Measurements from ENCODE around the gene CORO6.

Gene CORO6

DNA sequence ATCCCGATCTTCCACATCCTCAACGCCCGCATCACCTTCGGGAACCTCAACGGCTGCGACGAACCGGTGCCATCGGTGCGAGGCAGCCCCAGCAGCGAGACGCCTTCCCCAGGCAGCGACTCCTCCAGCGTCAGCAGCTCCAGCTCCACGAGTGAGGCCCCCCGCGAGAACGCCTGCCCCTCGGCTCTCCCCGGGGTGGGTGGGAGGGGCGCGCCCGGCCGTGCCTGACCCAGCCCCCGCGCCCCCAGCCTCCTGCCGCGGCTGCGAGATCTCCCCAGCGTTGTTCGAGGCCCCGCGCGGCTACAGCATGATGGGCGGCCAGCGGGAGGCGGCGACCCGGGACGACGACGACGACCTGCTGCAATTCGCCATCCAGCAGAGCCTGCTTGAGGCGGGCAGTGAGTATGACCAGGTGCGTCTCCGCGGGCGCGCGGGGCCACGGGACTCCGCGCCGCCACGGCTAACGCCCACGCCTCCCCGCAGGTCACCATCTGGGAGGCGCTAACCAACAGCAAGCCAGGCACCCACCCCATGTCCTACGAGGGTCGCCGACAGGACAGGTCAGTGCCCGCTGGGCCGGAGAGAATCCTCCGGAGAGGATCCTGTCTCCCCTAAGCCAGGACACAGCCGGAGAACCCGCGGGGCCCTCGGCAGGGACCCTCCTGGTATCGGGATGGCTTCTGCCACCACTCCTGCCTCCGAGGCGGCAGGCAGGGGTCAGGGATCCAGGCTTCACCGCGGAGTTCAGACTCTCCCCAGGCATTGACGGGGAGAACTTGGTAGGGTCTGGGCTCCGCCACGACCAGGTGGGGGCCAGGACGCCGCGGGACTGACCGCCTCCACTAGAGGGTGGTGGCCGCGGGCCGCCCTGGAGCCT is 10.1 kb downstream of the CORO6 start:
- H3K27ac ChIP-seq: no peak overlapping the region
- TF ChIP-seq, protein P1, sequence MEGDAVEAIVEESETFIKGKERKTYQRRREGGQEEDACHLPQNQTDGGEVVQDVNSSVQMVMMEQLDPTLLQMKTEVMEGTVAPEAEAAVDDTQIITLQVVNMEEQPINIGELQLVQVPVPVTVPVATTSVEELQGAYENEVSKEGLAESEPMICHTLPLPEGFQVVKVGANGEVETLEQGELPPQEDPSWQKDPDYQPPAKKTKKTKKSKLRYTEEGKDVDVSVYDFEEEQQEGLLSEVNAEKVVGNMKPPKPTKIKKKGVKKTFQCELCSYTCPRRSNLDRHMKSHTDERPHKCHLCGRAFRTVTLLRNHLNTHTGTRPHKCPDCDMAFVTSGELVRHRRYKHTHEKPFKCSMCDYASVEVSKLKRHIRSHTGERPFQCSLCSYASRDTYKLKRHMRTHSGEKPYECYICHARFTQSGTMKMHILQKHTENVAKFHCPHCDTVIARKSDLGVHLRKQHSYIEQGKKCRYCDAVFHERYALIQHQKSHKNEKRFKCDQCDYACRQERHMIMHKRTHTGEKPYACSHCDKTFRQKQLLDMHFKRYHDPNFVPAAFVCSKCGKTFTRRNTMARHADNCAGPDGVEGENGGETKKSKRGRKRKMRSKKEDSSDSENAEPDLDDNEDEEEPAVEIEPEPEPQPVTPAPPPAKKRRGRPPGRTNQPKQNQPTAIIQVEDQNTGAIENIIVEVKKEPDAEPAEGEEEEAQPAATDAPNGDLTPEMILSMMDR (conservative IDR thresholded peaks at IDR 0.05): no peak
- no peak for TF ChIP-seq ZFX (IDR thresholded peaks at IDR 0.05)

DNA sequence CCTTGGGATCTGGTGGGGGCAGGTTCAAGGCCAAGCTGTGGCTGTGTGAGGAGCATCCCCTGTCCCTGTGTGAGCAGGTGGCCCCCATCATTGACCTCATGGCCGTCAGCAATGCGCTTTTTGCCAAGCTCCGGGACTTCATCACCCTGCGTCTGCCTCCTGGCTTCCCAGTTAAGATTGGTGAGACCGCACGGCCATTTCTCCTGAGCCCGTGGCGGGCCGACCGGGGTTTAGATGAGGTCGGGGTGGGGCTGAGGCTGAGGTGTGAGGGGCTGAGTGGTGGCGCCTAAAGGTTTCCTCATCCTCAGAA is 10.7 kb downstream of the CORO6 start:
- TF ChIP-seq, protein P1 (conservative IDR thresholded peaks at IDR 0.05): no peak
- TF ChIP-seq ZFX (IDR thresholded peaks at IDR 0.05): no peak
- H3K27ac ChIP-seq: no peak overlapping the region

DNA sequence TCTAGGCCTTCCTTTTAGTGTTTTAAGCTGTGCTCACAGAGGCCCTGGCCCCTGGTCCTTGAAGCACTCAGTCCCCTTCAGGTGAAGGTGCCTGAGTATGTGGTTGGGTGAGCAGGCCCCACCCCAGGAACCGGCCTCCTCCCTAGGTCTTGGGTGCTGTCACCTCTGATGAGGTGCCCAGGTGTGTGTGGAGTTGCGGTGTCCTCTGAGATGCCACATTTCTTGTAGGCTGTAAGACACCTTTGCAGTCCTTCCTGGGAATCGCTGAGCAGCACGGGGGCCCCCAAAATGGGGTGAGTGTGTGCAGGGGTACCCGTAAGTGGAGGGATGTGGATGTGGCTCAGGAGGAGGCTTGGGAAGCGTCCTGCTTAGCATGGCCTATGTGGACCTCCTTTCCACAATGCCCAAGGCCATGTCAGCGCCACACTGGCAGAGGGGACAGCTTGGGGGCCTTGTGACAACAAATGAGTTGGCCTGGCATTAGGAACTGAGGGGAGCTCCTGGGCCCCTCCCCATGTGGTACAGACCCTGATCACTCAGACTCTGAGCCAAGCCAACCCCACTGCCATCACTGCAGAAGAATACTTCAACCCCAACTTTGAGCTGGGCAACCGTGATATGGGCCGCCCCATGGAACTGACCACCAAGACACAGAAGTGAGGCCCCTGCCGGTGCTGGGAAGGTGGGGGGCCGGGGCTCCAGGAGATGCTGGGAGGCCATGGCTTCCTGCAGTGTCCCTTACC is 11.2 kb downstream of the CORO6 start:
- TF ChIP-seq ZFX (IDR thresholded peaks at IDR 0.05): no peak
- TF ChIP-seq, protein P1 (conservative IDR thresholded peaks at IDR 0.05): no peak
- no peak overlapping the region for H3K27ac ChIP-seq

DNA sequence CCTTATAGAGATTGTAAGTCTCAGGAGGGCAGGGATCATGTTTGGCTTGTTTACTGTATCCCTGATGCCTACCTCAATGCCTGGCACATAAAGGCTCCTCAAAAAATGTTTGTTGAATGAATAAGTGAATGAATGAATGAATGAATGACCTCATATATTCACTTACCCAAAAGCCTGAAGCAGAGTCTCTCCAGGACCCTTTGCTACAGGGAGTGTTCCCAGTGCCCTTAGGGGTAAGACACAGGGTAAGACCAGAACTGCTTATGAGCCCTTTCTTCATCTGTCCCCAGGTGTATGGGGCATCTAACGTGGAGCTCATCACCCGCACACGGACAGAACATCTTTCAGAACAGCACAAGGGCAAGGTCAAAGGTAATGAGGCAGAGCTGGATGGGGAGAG is 12.3 kb downstream of the CORO6 start:
- TF ChIP-seq, protein P1 (conservative IDR thresholded peaks at IDR 0.05): no peak
- no peak for TF ChIP-seq ZFX (IDR thresholded peaks at IDR 0.05)
- H3K27ac ChIP-seq: no peak overlapping the region

DNA sequence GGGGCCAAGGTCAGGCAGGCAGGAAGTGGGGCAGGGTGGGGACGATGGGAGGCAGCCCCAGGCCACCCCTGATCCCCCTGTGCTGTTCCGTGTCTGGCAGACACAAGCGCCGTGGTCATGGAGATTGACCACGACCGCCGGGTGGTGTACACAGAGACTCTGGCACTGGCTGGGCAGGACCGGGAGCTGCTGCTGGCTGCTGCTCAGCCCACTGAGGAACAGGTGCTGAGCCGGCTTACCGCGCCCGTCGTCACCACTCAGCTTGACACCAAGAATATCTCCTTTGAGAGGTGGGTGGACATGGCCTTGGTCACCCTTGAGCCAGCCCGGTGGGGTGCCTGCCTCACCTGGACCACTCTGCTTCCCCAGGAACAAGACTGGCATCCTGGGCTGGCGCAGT is 13.7 kb downstream of the CORO6 start:
- no peak for TF ChIP-seq ZFX (IDR thresholded peaks at IDR 0.05)
- TF ChIP-seq, protein P1 (conservative IDR thresholded peaks at IDR 0.05): no peak
- no peak overlapping the region; the same call in 1 of the 2 replicates for H3K27ac ChIP-seq

DNA sequence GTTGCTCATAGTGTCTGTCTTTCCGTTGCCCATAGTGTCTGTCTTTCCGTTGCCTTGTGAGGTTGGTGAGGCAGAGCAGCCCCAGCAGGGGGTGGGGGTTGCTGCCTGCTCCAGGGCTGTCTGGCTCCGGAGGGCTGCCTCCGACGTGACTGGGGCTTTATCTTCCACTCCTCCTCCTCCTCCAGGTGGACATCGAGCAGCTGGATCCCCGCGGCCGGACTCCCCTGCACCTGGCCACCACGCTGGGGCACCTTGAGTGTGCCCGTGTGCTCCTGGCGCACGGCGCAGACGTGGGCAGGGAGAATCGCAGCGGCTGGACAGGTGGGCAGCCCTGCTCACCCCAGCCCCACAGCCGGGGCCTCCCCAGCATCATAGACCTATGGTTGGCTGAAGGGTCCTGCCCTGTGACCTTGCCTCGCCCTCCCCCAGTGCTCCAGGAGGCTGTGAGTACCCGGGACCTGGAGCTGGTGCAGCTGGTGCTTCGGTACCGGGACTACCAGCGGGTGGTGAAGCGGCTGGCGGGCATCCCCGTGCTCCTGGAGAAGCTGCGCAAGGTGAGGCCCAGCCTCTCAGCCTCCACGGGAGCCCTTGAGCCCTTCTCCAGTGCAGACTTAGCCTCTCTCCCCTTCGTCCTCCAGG is 15.0 kb downstream of the CORO6 start:
- no peak overlapping the region for H3K27ac ChIP-seq

More for the DNA sequence above, 15.0 kb downstream of the CORO6 start:
- TF ChIP-seq ZFX (IDR thresholded peaks at IDR 0.05): no peak
- TF ChIP-seq, protein P1 (conservative IDR thresholded peaks at IDR 0.05): no peak
